ENCODE data around the gene HDHD5. TPM values are rescaled to one million over a fixed set of nuclear protein-coding genes. Genes with fewer than 3 reads are reported as not detected.

The HDHD5 gene
- 52.6 TPM for total RNA-seq
- long read RNA-seq, transcript HDHD5-202 (8 exons, 1,799 nt), result major isoform, 164 of 243 reads
- long read RNA-seq, partial matches to known transcripts, result 6 of 243 reads
- long read RNA-seq, other reads (novel, unspliced or antisense), result 71 of 243 reads

DNA sequence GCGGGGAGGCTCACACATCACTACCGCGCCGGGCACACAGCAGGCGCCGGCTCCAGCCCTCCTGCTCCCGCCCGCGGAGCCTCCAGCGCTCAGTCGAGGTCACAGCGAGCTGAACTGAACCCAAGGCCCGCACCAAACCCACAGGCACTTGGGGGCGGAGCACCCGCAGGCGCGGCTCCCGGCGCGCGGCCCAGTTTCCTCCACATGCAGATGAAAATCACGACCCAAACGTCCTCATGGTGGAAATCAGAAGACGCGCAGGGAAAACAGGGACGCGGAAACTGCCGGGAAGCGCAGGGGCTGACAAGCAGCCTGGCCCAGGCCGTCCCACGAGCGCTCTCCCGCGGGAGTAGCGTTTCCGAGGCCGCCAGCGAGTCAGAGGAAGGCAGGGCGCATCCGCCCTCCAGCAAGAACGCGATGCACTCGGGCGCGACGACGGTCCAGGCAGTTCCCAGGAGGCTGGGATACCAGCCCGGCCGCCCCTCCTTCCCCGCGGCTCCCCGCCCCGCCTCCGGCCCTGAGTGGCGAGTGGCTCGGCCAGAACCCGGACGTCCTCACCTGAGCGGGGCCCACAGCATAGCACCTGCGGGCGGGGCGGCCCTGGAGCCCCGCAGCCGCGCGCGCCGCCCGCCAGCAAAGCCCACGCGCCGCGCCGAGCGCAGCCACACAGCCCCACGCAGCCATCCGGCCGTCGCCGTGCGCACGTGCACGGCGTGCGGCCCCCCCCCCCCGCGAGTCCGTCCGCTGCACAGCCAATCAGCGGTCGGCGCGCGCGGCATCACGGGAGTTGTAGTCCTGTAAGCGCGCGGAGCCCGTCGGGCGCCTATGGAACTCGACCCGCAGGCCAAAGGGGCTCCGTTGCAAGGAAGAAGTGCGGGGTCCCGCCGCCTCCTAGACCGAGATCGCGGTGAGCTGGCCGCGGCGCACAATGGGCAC is at the start of gene HDHD5:
Gene HDHD5, minus strand, starts transcription at position 710 of the 936 bp plus-strand sequence. Its CDS starts 26 bp downstream, at position 684.
- peak within 1 kb of the TSS; percentile 97 for H3K27ac ChIP-seq (replicated peaks)
- H3K27me3 ChIP-seq (ENCODE audit: low read depth), result no peaks in the 10 kb centered on the region
- H3K36me3 ChIP-seq, result no peaks in the 10 kb centered on the region
- peaks cover 48% of the 10 kb centered on the region for H3K4me1 ChIP-seq
- peak; percentile 94 for DNase-seq
- peak within 1 kb of the TSS; percentile 89 for H3K4me3 ChIP-seq
- intact Hi-C loops (cut with micrococcal nuclease), result no loop called here
- TF ChIP-seq, protein P1, sequence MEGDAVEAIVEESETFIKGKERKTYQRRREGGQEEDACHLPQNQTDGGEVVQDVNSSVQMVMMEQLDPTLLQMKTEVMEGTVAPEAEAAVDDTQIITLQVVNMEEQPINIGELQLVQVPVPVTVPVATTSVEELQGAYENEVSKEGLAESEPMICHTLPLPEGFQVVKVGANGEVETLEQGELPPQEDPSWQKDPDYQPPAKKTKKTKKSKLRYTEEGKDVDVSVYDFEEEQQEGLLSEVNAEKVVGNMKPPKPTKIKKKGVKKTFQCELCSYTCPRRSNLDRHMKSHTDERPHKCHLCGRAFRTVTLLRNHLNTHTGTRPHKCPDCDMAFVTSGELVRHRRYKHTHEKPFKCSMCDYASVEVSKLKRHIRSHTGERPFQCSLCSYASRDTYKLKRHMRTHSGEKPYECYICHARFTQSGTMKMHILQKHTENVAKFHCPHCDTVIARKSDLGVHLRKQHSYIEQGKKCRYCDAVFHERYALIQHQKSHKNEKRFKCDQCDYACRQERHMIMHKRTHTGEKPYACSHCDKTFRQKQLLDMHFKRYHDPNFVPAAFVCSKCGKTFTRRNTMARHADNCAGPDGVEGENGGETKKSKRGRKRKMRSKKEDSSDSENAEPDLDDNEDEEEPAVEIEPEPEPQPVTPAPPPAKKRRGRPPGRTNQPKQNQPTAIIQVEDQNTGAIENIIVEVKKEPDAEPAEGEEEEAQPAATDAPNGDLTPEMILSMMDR (IDR thresholded peaks at IDR 0.05; ENCODE audit: borderline replicate concordance), result no peak
- H3K9me3 ChIP-seq (replicated peaks), result no peaks in the 10 kb centered on the region

- Histone ChIP-seq H3K36me3 (no peaks in the 10 kb centered on the region), H3K27me3 (ENCODE audit: low read depth) (peaks cover 2% of the 10 kb centered on the region), H3K27ac (replicated peaks) (no peak overlapping the region), H3K4me3 (no peak overlapping the region), H3K9me3 (replicated peaks) (no peaks in the 10 kb centered on the region), H3K4me1 (no peaks in the 10 kb centered on the region)
- TF ChIP-seq, protein P1 (IDR thresholded peaks at IDR 0.05; ENCODE audit: borderline replicate concordance), result no peak
- intact Hi-C loops (cut with micrococcal nuclease), result no loop called here
- DNase-seq, result no peak
Observed at GRCh38 chr22:17205432-17205831, 46.4 kb upstream of the HDHD5 start.

GRCh38 chr22:17201285-17201945 is 42.3 kb upstream of the HDHD5 start:
- H3K4me1 ChIP-seq, result peaks cover 19% of the 10 kb centered on the region
- TF ChIP-seq, protein P1 (IDR thresholded peaks at IDR 0.05; ENCODE audit: borderline replicate concordance), result peak; percentile 55
- no peaks in the 10 kb centered on the region for H3K9me3 ChIP-seq (replicated peaks)
- no peak for DNase-seq
- intact Hi-C loops (cut with micrococcal nuclease), result no loop called here
- H3K36me3 ChIP-seq, result no peaks in the 10 kb centered on the region
- H3K27me3 ChIP-seq (ENCODE audit: low read depth), result no peaks in the 10 kb centered on the region
- H3K4me3 ChIP-seq, result no peak overlapping the region
- H3K27ac ChIP-seq (replicated peaks), result no peak overlapping the region

GRCh38 chr22:17199003-17199731 is 40.1 kb upstream of the HDHD5 start:
- peak; percentile 30 for DNase-seq
- Histone ChIP-seq H3K9me3 (replicated peaks) (no peaks in the 10 kb centered on the region), H3K27ac (replicated peaks) (peak overlapping the region; percentile 88), H3K4me1 (peaks cover 19% of the 10 kb centered on the region), H3K27me3 (ENCODE audit: low read depth) (no peaks in the 10 kb centered on the region), H3K36me3 (no peaks in the 10 kb centered on the region), H3K4me3 (peak overlapping the region; percentile 62)
- TF ChIP-seq, protein P1 (IDR thresholded peaks at IDR 0.05; ENCODE audit: borderline replicate concordance), result no peak
- intact Hi-C loops (cut with micrococcal nuclease), result no loop called here
